Brain microvascular endothelial cell (primary cell): ENCODE data around the gene ZFYVE1.

Source experiments
- DNase-seq: peaks from one replicate; pipeline ENCODE4 v3.0.0-alpha.2; 2020
- H3K27ac ChIP-seq: fragments of 250-450 bp; sonication (Bioruptor Pico); 2 replicates; pipeline ENCODE4 v1.5.1; 2020; ENCODE audit warnings: mild to moderate bottlenecking, moderate library complexity
- H3K27me3 ChIP-seq: fragments of 250-450 bp; sonication (Bioruptor Pico); replicated peaks from 2 replicates; pipeline ENCODE4 v1.5.1; 2020; ENCODE audit warnings: mild to moderate bottlenecking
- H3K36me3 ChIP-seq: fragments of 250-450 bp; sonication (Bioruptor Pico); replicated peaks from 2 replicates; pipeline ENCODE4 v1.5.1; 2020; ENCODE audit warnings: mild to moderate bottlenecking
- H3K4me3 ChIP-seq: 2 replicates; pipeline ENCODE4 v1.5.1; 2011; ENCODE audit warnings: low read depth, mild to moderate bottlenecking, control low read depth, low read length, moderate library complexity
- CTCF ChIP-seq: IDR thresholded peaks from 2 replicates; pipeline ENCODE4 v1.5.1; 2011; ENCODE audit warnings: low read depth, mild to moderate bottlenecking, moderate library complexity, low read length, control low read depth, inconsistent platforms; ENCODE audit errors: missing control alignments
- in situ Hi-C: cut with HindIII; loops from 2 replicates; pipeline ENCODE4 v1.10.0; 2017; ENCODE audit warnings: low sequenced_read_pairs, low pct_ligation_motif_present

ZFYVE1 gene

GRCh38 chr14:72925815-72926291 is 101.1 kb downstream of the ZFYVE1 start:
- no peak for DNase-seq
- H3K27me3 ChIP-seq: no peaks in the 10 kb centered on the region
- H3K4me3 ChIP-seq: peak overlapping the region; percentile 96
- peak overlapping the region; percentile 21 for H3K27ac ChIP-seq
- in situ Hi-C loops: loop anchor here (25.0 kb wide), 1 partner anchor 414 kb away; no protein-coding TSS in a partner anchor
- TF ChIP-seq CTCF: no peak
- H3K36me3 ChIP-seq: no peaks in the 10 kb centered on the region

GRCh38 chr14:72925171-72925759 is 101.6 kb downstream of the ZFYVE1 start:
- H3K36me3 ChIP-seq: no peaks in the 10 kb centered on the region
- no peak for TF ChIP-seq CTCF
- no peaks in the 10 kb centered on the region for H3K27me3 ChIP-seq
- DNase-seq: no peak
- H3K4me3 ChIP-seq: no peak overlapping the region
- H3K27ac ChIP-seq: no peak overlapping the region
- in situ Hi-C loops: loop anchor here (25.0 kb wide), 1 partner anchor 413 kb away; no protein-coding TSS in a partner anchor

GRCh38 chr14:72924337-72924736 is 102.6 kb downstream of the ZFYVE1 start:
- Histone ChIP-seq H3K4me3 (no peak overlapping the region), H3K27ac (no peak overlapping the region), H3K27me3 (no peaks in the 10 kb centered on the region), H3K36me3 (no peaks in the 10 kb centered on the region)
- in situ Hi-C loops: no loop called here
- TF ChIP-seq CTCF: no peak
- no peak for DNase-seq

GRCh38 chr14:72921396-72921795 is 105.5 kb downstream of the ZFYVE1 start:
- Histone ChIP-seq H3K4me3 (no peak overlapping the region), H3K36me3 (no peaks in the 10 kb centered on the region), H3K27me3 (no peaks in the 10 kb centered on the region), H3K27ac (no peak overlapping the region)
- no peak for TF ChIP-seq CTCF
- in situ Hi-C loops: no loop called here
- DNase-seq: no peak

- Histone ChIP-seq H3K36me3 (no peaks in the 10 kb centered on the region), H3K4me3 (no peak overlapping the region), H3K27me3 (no peaks in the 10 kb centered on the region), H3K27ac (no peak overlapping the region)
- in situ Hi-C loops: no loop called here
- DNase-seq: no peak
- TF ChIP-seq CTCF: peak; percentile 47
Measured at GRCh38 chr14:72920008-72920407, 106.9 kb downstream of the ZFYVE1 start.
